Measurements from ENCODE around the gene RBL1.
A peak's percentile ranks its signal among the peaks of the same experiment; 100 is the strongest.

RBL1 gene

DNA sequence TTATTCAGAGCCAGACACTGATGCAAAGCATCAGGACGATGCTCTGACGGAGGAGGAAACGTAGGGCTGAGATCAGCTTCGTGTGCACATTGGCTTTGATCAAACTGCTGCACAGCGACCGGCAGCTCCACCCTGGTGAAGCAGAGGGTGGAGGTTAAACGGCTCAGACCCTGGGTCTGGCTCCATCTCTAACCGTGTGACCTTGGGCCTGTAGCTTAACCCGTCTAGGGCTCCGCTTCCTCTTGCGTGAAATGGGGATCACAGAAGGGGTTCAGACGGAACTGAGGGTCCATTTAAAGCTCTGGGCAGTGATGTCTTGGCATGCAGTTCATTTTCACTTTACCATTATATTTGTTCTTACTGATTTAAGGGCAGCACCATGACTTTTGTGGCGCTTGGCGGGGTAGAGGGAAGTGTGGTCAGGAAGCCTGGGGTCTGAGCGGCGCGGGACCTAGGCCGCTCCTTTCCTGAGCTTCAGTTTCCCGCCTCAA, 644 bp downstream of the RBL1 start:
- no peaks in the 10 kb centered on the region; the same call in 1 of the 2 replicates for H3K36me3 ChIP-seq (ENCODE audit: control insufficient read depth, insufficient read depth, low read length)
- TF ChIP-seq, protein P1, sequence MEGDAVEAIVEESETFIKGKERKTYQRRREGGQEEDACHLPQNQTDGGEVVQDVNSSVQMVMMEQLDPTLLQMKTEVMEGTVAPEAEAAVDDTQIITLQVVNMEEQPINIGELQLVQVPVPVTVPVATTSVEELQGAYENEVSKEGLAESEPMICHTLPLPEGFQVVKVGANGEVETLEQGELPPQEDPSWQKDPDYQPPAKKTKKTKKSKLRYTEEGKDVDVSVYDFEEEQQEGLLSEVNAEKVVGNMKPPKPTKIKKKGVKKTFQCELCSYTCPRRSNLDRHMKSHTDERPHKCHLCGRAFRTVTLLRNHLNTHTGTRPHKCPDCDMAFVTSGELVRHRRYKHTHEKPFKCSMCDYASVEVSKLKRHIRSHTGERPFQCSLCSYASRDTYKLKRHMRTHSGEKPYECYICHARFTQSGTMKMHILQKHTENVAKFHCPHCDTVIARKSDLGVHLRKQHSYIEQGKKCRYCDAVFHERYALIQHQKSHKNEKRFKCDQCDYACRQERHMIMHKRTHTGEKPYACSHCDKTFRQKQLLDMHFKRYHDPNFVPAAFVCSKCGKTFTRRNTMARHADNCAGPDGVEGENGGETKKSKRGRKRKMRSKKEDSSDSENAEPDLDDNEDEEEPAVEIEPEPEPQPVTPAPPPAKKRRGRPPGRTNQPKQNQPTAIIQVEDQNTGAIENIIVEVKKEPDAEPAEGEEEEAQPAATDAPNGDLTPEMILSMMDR (IDR thresholded peaks at IDR 0.05; ENCODE audit: insufficient read depth, low read length, poor library complexity, severe bottlenecking): no peak
- DNase-seq (ENCODE audit: extremely low read depth, insufficient read length): no peak

DNA sequence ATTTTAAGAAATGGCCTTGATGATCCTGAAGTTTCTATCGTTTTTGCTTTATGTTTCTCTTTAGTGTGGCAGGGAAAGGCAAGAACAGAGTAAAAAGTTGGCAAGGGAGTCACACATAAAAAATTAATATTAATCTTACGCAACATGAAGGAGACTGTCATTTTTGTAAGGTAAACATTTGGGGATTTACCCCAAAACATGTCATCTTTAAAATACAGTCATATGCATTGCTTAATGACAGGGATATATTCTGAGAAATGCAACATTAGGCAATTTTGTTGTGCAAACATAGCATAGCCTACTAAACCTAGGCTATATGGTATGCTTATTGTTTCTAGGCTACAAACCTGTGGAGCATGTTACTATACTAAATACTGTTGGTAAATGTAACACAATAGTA, 5.4 kb downstream of the RBL1 start:
- DNase-seq (ENCODE audit: extremely low read depth, insufficient read length): no peak
- no peaks in the 10 kb centered on the region for H3K27me3 ChIP-seq (replicated peaks; ENCODE audit: control insufficient read depth, insufficient read depth, low read length)
- no peak overlapping the region for H3K4me3 ChIP-seq (replicated peaks; ENCODE audit: low read depth, low read length)
- TF ChIP-seq, protein P1 (IDR thresholded peaks at IDR 0.05; ENCODE audit: insufficient read depth, low read length, poor library complexity, severe bottlenecking): no peak
- peaks cover 2% of the 10 kb centered on the region for H3K36me3 ChIP-seq (ENCODE audit: control insufficient read depth, insufficient read depth, low read length)

More for the DNA sequence above, 644 bp downstream of the RBL1 start:
- no peaks in the 10 kb centered on the region for H3K27me3 ChIP-seq (replicated peaks; ENCODE audit: control insufficient read depth, insufficient read depth, low read length)
- peak overlapping the region; percentile 80 for H3K4me3 ChIP-seq (replicated peaks; ENCODE audit: low read depth, low read length)

DNA sequence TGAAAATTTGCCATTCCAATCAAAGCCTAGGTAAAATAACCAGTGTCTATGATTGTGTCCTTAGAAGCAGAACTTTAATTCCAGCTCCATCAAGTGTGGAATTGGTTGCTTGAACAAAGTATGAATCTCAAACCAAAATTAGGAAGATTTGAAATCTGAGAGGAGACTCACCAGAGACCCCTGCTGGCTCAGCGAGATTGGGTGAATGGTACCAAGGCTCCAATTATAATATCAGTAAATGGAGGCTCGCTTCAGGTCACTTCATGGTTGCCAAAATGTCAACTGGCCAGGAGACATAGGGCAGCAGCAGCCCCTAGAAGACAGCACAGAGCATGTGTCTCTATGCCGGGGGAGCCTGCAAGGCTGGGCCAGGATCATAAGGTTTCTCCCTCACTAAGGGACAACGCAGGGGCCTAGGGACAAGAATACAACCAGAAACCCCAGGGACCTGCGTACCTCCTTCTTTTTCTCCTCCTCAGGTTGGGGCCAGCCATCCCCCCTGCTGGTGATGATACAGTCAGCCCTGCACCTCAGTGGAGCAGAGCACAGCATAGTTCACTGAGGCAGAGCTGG, 14.0 kb downstream of the RBL1 start:
- DNase-seq (ENCODE audit: extremely low read depth, insufficient read length): no peak
- TF ChIP-seq, protein P1 (IDR thresholded peaks at IDR 0.05; ENCODE audit: insufficient read depth, low read length, poor library complexity, severe bottlenecking): peak; percentile 78
- no peaks in the 10 kb centered on the region for H3K36me3 ChIP-seq (ENCODE audit: control insufficient read depth, insufficient read depth, low read length)
- no peaks in the 10 kb centered on the region for H3K27me3 ChIP-seq (replicated peaks; ENCODE audit: control insufficient read depth, insufficient read depth, low read length)
- no peak overlapping the region for H3K4me3 ChIP-seq (replicated peaks; ENCODE audit: low read depth, low read length)

DNA sequence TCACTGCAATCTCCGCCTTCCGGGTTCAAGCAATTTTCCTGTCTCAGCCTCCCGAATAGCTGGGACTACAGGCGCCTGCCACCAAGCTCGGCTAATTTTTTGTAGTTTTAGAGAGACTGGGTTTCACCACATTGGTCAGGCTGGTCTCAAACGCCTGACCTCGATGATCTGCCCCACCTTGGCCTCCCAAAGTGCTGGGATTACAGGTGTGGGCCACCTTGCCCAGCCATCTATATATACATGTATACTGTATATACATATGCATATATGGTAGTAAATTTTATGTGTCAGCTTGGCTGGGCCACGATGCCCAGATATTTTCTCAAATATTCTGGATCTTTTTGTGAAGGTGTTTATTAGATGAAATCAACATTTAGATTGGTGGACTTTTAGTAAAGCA, 18.8 kb downstream of the RBL1 start:
- TF ChIP-seq, protein P1 (IDR thresholded peaks at IDR 0.05; ENCODE audit: insufficient read depth, low read length, poor library complexity, severe bottlenecking): no peak
- H3K27me3 ChIP-seq (replicated peaks; ENCODE audit: control insufficient read depth, insufficient read depth, low read length): no peaks in the 10 kb centered on the region
- no peaks in the 10 kb centered on the region for H3K36me3 ChIP-seq (ENCODE audit: control insufficient read depth, insufficient read depth, low read length)
- DNase-seq (ENCODE audit: extremely low read depth, insufficient read length): no peak
- no peak overlapping the region for H3K4me3 ChIP-seq (replicated peaks; ENCODE audit: low read depth, low read length)

DNA sequence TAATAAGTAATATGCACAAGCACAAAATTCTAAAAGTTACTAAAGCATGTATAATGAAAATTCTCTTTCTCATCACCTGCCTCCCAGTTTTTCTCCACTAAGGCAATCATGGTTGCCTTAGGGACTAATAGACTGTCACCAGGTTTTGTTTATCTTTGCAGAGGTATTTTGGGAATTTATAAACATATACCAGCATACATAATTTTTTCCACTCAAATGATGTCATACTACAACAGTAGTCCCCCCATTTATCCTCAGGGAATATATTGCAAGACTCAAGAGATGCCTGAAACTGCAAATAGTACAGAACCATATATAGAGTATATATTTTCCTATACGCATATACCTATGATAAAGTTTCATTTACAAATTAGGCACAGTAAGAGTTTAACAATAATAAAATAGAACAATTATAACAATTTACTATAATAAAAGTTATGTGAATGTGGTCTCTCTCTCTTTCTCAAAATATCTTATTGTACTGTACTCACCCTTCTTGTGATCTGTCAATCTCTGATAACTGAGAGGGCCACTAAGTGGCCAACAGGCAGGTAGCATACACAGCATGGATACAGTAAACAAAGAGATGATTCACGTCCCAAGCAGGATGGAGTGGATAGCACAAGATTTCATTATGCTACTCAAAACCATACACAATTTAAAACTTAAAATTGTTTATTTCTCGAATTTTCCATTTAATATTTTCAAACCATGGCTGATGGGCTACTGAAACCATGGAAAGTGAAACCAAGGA, 19.7 kb downstream of the RBL1 start:
- DNase-seq (ENCODE audit: extremely low read depth, insufficient read length): no peak
- Histone ChIP-seq H3K27me3 (replicated peaks; ENCODE audit: control insufficient read depth, insufficient read depth, low read length) (no peaks in the 10 kb centered on the region), H3K36me3 (ENCODE audit: control insufficient read depth, insufficient read depth, low read length) (no peaks in the 10 kb centered on the region), H3K4me3 (replicated peaks; ENCODE audit: low read depth, low read length) (no peak overlapping the region)
- TF ChIP-seq, protein P1 (IDR thresholded peaks at IDR 0.05; ENCODE audit: insufficient read depth, low read length, poor library complexity, severe bottlenecking): no peak
